CD14-positive monocyte (primary cell): ENCODE data around the gene BAIAP3. TPM values are rescaled to one million over a fixed set of nuclear protein-coding genes. Genes with fewer than 3 reads are reported as not detected.

ENCODE experiments used
- DNase-seq, 3 donors: peaks; one replicate each; pipeline ENCODE4 v3.0.0-alpha.2; 2011 to 2022
- H2AFZ ChIP-seq: 2 replicates; pipeline ENCODE4 v1.6.0; 2012; ENCODE audit warnings: mild to moderate bottlenecking, low read depth, low read length, inconsistent platforms; ENCODE audit not compliant: insufficient read depth, poor library complexity, severe bottlenecking
- H3K27ac ChIP-seq, 2 donors: 1 replicate in 1 of 2; 2 replicates in 1 of 2; pipeline ENCODE4 v1.5.1; 2012 to 2013; ENCODE audit warnings: low read length in 2 of 2, control low read depth in 1 of 2, inconsistent platforms in 1 of 2, low read depth in 1 of 2, mild to moderate bottlenecking in 1 of 2
- H3K27me3 ChIP-seq, 2 donors: one replicate each; pipeline versions ENCODE4 v1.6.0 to v1.6.1; 2011 to 2013; ENCODE audit warnings: low read length in 2 of 2; ENCODE audit not compliant: control insufficient read depth in 2 of 2, insufficient read depth in 2 of 2
- H3K36me3 ChIP-seq, 2 donors: replicated peaks in 1 of 2; 1 replicate in 1 of 2; 2 replicates in 1 of 2; pipeline versions ENCODE4 v1.5.1 to v1.6.1; 2012 to 2013; ENCODE audit warnings: low read length in 2 of 2, control low read depth in 1 of 2, inconsistent platforms in 1 of 2, mild to moderate bottlenecking in 1 of 2; ENCODE audit not compliant: insufficient read depth in 2 of 2, control insufficient read depth in 1 of 2
- H3K4me1 ChIP-seq, 2 donors: 1 replicate in 1 of 2; 2 replicates in 1 of 2; pipeline versions ENCODE4 v1.5.1 to v1.6.1; 2012 to 2013; ENCODE audit warnings: low read length in 2 of 2, control low read depth in 1 of 2, inconsistent platforms in 1 of 2, mild to moderate bottlenecking in 1 of 2, moderate library complexity in 1 of 2; ENCODE audit not compliant: insufficient read depth in 2 of 2, control insufficient read depth in 1 of 2
- H3K4me2 ChIP-seq: replicated peaks from 2 replicates; pipeline ENCODE3; 2012; ENCODE audit warnings: low read length, moderate library complexity, mild to moderate bottlenecking; ENCODE audit not compliant: poor library complexity, severe bottlenecking; ENCODE audit errors: extremely low read depth
- H3K4me3 ChIP-seq, 3 experiments: fragments of 200-600 bp in 1 of 3; sonication (generic) in 1 of 3; replicated peaks in 1 of 3; 1 replicate in 2 of 3; 2 replicates in 1 of 3; pipeline ENCODE4 v1.5.1; 2011 to 2013; ENCODE audit warnings: low read length in 3 of 3, mild to moderate bottlenecking in 3 of 3, control low read depth in 2 of 3, low read depth in 2 of 3, inconsistent platforms in 1 of 3, moderate library complexity in 1 of 3
- H3K79me2 ChIP-seq: 2 replicates; pipeline ENCODE4 v1.6.0; 2012; ENCODE audit warnings: mild to moderate bottlenecking, control low read depth, inconsistent platforms, low read length, moderate library complexity; ENCODE audit not compliant: insufficient read depth
- H3K9ac ChIP-seq: 2 replicates; pipeline ENCODE4 v1.6.0; 2017; ENCODE audit warnings: low read length, mild to moderate bottlenecking; ENCODE audit not compliant: insufficient read depth, poor library complexity, severe bottlenecking
- H3K9me3 ChIP-seq, 2 donors: replicated peaks in 1 of 2; 1 replicate in 1 of 2; 2 replicates in 1 of 2; pipeline versions ENCODE4 v1.5.1 to v1.6.1; 2012 to 2013; ENCODE audit warnings: low read length in 2 of 2, control low read depth in 1 of 2; ENCODE audit not compliant: control insufficient read depth in 1 of 2, insufficient read depth in 1 of 2
- H4K20me1 ChIP-seq: 2 replicates; pipeline ENCODE4 v1.6.0; 2012; ENCODE audit warnings: mild to moderate bottlenecking, low read length, control low read depth, moderate library complexity; ENCODE audit not compliant: insufficient read depth
- H3K27ac Mint-ChIP-seq, 7 donors: one replicate each; pipeline ENCODE4 v1.8.0; 2020; ENCODE audit warnings: mild to moderate bottlenecking in 7 of 7, mixed read lengths in 7 of 7, moderate library complexity in 6 of 7, inconsistent platforms in 2 of 7
- H3K27me3 Mint-ChIP-seq, 3 donors: one replicate each; pipeline ENCODE4 v1.8.0; 2021 to 2022; ENCODE audit warnings: low read depth in 3 of 3, mild to moderate bottlenecking in 3 of 3, mixed read lengths in 3 of 3, moderate library complexity in 3 of 3, inconsistent platforms in 1 of 3
- H3K36me3 Mint-ChIP-seq, 2 donors: one replicate each; pipeline ENCODE4 v1.8.0; 2020; ENCODE audit warnings: mixed read lengths in 2 of 2, inconsistent platforms in 1 of 2, mild to moderate bottlenecking in 1 of 2
- H3K4me1 Mint-ChIP-seq: one replicate; pipeline ENCODE4 v1.8.0; 2020; ENCODE audit warnings: mild to moderate bottlenecking, mixed read lengths
- H3K4me3 Mint-ChIP-seq, 2 donors: one replicate each; pipeline ENCODE4 v1.8.0; 2020; ENCODE audit warnings: mild to moderate bottlenecking in 2 of 2, mixed read lengths in 2 of 2, moderate library complexity in 1 of 2
- H3K9me3 Mint-ChIP-seq, 7 donors: one replicate each; pipeline ENCODE4 v1.8.0; 2020 to 2022; ENCODE audit warnings: mixed read lengths in 7 of 7, mild to moderate bottlenecking in 6 of 7, moderate library complexity in 6 of 7, inconsistent platforms in 2 of 7
- WGBS: methylation state at CpG from one replicate; pipeline ENCODE4 v1.1.5; 2013; ENCODE audit warnings: missing lambda C conversion rate; ENCODE audit not compliant: insufficient coverage; 5-methylcytosine and 5-hydroxymethylcytosine counted together
- intact Hi-C, 2 donors: fragments of 100-400 bp; cut with micrococcal nuclease; formaldehyde crosslinking; loops; one replicate each; pipeline versions ENCODE4 v1.15.0 to v1.15.1; 2023
- polyA plus RNA-seq, 3 donors: library from polyadenylated mRNA; depleted of rRNA in 1 of 3; unstranded in 2 of 3; stranded (reverse) in 1 of 3; fragments of 300-500 nt in 2 of 3; fragments of >200 nt in 1 of 3; fragmentation: Illumina TruSeq in 2 of 3; gene quantifications; 1 replicate in 2 of 3; 2 replicates in 1 of 3; pipeline ENCODE4 v1.2.3, GENCODE V29; 2012 to 2021
- TF ChIP-seq, protein P1 (sequence below): fragments of 200-600 bp; IDR thresholded peaks from one replicate; pipeline ENCODE4 v1.8.0; 2022; ENCODE audit warnings: antibody characterized with exemption, mild to moderate bottlenecking

BAIAP3 gene
- polyA plus RNA-seq, 3 donors = 1.0 TPM; not detected in 2

DNA sequence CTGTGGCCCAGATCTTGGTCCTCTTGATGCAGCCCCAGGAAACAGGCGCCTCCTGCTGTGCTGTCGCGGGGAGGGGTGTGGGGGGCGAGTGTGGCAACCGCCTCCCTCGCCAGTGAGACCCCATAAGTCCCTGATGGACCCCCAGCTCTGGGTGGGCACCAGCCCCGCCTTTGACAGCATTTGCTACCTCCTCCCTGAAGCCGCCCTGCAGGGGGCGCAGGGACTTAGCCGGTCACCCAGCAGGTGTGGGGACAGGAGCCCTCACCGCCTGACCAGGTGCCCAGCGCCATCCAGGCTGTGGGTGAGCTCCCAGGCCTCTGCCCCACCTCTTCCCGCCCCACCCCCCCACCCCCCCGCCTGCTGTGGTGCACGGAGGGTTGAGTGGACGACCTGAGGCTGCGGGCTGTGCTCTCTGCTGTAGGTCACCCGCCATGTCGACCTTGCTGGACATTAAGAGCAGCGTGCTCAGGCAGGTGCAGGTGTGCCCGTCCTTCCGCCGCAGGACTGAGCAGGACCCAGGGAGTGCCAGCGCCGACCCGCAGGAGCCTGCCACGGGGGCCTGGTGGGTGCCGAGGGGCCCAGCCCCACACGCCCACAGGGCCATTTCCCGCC lies 4.8 kb downstream of the BAIAP3 start:
- peaks cover 0 to 11% of the 10 kb centered on the region in 2 donors for H3K9me3 ChIP-seq
- H3K27me3 ChIP-seq = peaks cover 21 to 34% of the 10 kb centered on the region in 2 donors
- Mint-ChIP-seq H3K9me3 (peaks cover 0 to 4% (median 0%) of the 10 kb centered on the region in 7 donors), H3K4me1 (peaks cover 10% of the 10 kb centered on the region), H3K36me3 (no peaks in the 10 kb centered on the region), H3K4me3 (no peak overlapping the region), H3K27me3 (peaks cover 31 to 46% (median 35%) of the 10 kb centered on the region in 3 donors), H3K27ac (no peak overlapping the region)
- no peak overlapping the region for H3K4me3 ChIP-seq
- no peaks in the 10 kb centered on the region for H3K79me2 ChIP-seq
- H4K20me1 ChIP-seq = no peaks in the 10 kb centered on the region
- no peak overlapping the region for H3K4me2 ChIP-seq
- intact Hi-C loops = no loop called here
- H3K36me3 ChIP-seq = no peaks in the 10 kb centered on the region
- H3K4me1 ChIP-seq = peaks cover 8 to 24% of the 10 kb centered on the region in 2 donors
- no peak overlapping the region for H2AFZ ChIP-seq
- no peak overlapping the region for H3K27ac ChIP-seq
- TF ChIP-seq, protein P1, sequence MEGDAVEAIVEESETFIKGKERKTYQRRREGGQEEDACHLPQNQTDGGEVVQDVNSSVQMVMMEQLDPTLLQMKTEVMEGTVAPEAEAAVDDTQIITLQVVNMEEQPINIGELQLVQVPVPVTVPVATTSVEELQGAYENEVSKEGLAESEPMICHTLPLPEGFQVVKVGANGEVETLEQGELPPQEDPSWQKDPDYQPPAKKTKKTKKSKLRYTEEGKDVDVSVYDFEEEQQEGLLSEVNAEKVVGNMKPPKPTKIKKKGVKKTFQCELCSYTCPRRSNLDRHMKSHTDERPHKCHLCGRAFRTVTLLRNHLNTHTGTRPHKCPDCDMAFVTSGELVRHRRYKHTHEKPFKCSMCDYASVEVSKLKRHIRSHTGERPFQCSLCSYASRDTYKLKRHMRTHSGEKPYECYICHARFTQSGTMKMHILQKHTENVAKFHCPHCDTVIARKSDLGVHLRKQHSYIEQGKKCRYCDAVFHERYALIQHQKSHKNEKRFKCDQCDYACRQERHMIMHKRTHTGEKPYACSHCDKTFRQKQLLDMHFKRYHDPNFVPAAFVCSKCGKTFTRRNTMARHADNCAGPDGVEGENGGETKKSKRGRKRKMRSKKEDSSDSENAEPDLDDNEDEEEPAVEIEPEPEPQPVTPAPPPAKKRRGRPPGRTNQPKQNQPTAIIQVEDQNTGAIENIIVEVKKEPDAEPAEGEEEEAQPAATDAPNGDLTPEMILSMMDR = peak; percentile 39
- no peak overlapping the region for H3K9ac ChIP-seq
- no peak for DNase-seq
- WGBS = 68% methylated on average over 23 of the region's 30 CpGs

DNA sequence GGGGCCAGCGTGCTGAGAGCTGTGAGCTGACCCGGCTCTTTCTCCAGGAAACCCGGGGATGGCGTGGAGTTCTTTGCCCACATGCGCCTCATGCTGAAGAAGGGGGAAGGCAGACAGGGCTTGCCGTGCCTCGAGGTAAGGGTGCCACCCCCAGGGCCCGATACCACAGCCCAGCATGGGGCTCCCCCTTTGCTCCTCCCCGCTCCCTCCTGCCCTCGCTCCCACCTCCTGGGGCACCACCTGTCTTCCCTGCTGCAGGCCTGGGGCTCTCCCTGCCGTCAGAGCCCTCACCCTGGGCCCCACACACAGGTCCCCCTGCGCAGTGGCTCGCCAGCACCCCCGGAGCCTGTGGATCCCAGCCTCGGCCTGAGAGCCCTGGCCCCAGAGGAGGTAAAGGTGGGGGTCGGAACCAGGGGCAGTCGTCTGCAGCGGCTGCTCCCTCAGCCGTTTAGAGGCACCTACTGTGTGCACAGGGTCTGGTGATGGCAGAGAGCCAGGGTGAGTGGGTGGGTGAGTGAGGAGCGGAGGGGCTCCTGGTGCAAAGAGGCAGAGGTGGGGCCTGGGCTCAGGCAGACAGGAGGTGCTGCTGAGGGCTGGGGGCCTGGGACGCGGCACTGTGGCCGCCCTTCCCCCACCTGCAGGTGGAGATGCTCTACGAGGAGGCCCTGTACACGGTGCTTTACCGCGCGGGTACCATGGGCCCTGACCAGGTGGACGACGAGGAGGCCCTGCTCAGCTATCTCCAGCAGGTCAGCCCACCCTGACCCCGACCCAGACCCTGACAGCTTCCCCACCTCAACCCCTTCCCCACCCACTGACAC lies 5.6 kb downstream of the BAIAP3 start:
- Mint-ChIP-seq H3K9me3 (peaks cover 0 to 4% (median 0%) of the 10 kb centered on the region in 7 donors), H3K36me3 (no peaks in the 10 kb centered on the region), H3K27me3 (peaks cover 30 to 43% (median 34%) of the 10 kb centered on the region in 3 donors), H3K4me1 (peaks cover 13% of the 10 kb centered on the region), H3K4me3 (no peak overlapping the region), H3K27ac (no peak overlapping the region)
- intact Hi-C loops = no loop called here
- Histone ChIP-seq H3K4me1 (peaks cover 12 to 21% of the 10 kb centered on the region in 2 donors), H4K20me1 (no peaks in the 10 kb centered on the region), H2AFZ (no peak overlapping the region), H3K4me3 (no peak overlapping the region), H3K27ac (no peak overlapping the region), H3K36me3 (no peaks in the 10 kb centered on the region), H3K79me2 (no peaks in the 10 kb centered on the region), H3K9ac (no peak overlapping the region), H3K9me3 (peaks cover 0 to 11% of the 10 kb centered on the region in 2 donors), H3K27me3 (peaks cover 16 to 30% of the 10 kb centered on the region in 2 donors), H3K4me2 (no peak overlapping the region)
- TF ChIP-seq, protein P1 = no peak
- DNase-seq = no peak
- WGBS = 84% methylated on average over 27 of the region's 31 CpGs
